H1 (cell line): ENCODE data around the gene ACOT7. TPM values are rescaled to one million over a fixed set of nuclear protein-coding genes. Genes with fewer than 3 reads are reported as not detected.
A peak's percentile ranks its signal among the peaks of the same experiment; 100 is the strongest.

Experiments
- CTCF ChIA-PET: fragments of 300-600 bp; sonication (Branson Sonifier 250); formaldehyde crosslinking; loops from one replicate; lab custom pipeline; 2021; ENCODE audit not compliant: partially characterized antibody; lab: Charles Lee
- POLR2A ChIA-PET: fragments of 300-600 bp; sonication (Branson Sonifier 250); formaldehyde crosslinking; loops from one replicate; lab custom pipeline; 2021; ENCODE audit warnings: inconsistent platforms; ENCODE audit not compliant: partially characterized antibody; lab: Charles Lee
- DNase-seq, 2 experiments: peaks; one replicate each; pipeline versions ENCODE4 v3.0.0 to v3.0.0-alpha.2; 2010 to 2022; ENCODE audit warnings: low spot score in 2 of 2, low read depth in 1 of 2, mixed read lengths in 1 of 2
- FAIRE-seq: peaks from 2 replicates; lab custom pipeline; 2011; peaks lifted over from hg19 to GRCh38; lab: Jason Lieb, UNC
- H2AFZ ChIP-seq: 2 replicates; pipeline ENCODE4 v1.8.1; 2012; ENCODE audit warnings: low read length, inconsistent platforms
- H2AK5ac ChIP-seq: 2 replicates; pipeline ENCODE4 v1.6.1; 2013; ENCODE audit warnings: low read depth, low read length
- H2BK120ac ChIP-seq: replicated peaks from 2 replicates; pipeline ENCODE3; 2013; ENCODE audit warnings: low read depth, low read length, inconsistent platforms
- H2BK12ac ChIP-seq: 2 replicates; pipeline ENCODE4 v1.6.1; 2013; ENCODE audit warnings: low read depth, low read length
- H2BK15ac ChIP-seq: 2 replicates; pipeline ENCODE4 v1.6.1; 2013; ENCODE audit warnings: low read length
- H2BK20ac ChIP-seq: 2 replicates; pipeline ENCODE4 v1.6.1; 2013; ENCODE audit warnings: low read length
- H2BK5ac ChIP-seq: 2 replicates; pipeline ENCODE4 v1.6.1; 2013; ENCODE audit warnings: low read depth, low read length
- H3K14ac ChIP-seq: 2 replicates; pipeline ENCODE4 v1.6.1; 2013; ENCODE audit warnings: inconsistent platforms; ENCODE audit not compliant: insufficient read length
- H3K18ac ChIP-seq: 2 replicates; pipeline ENCODE4 v1.6.1; 2013; ENCODE audit warnings: low read length; ENCODE audit errors: extremely low read depth
- H3K23ac ChIP-seq: 2 replicates; pipeline ENCODE4 v1.6.1; 2013; ENCODE audit warnings: inconsistent platforms; ENCODE audit not compliant: insufficient read length
- H3K23me2 ChIP-seq: 2 replicates; pipeline ENCODE4 v1.6.1; 2013; ENCODE audit warnings: low read depth, low read length
- H3K27ac ChIP-seq: 2 replicates; pipeline ENCODE4 v1.6.1; 2011; ENCODE audit warnings: low read depth, low read length, inconsistent platforms
- H3K27me3 ChIP-seq, 4 experiments: replicated peaks in 1 of 4; 1 replicate in 1 of 4; 2 replicates in 3 of 4; pipeline versions ENCODE4 v1.6.1 to v1.8.1; 2011 to 2013; ENCODE audit warnings: low read length in 3 of 4, mild to moderate bottlenecking in 3 of 4, inconsistent platforms in 2 of 4, mixed read lengths in 2 of 4, moderate library complexity in 1 of 4; ENCODE audit not compliant: control insufficient read depth in 3 of 4, insufficient read depth in 3 of 4; ENCODE audit errors: extremely low read depth in 1 of 4
- H3K36me3 ChIP-seq, 4 experiments: 2 replicates each; pipeline versions ENCODE4 v1.6.1 to v1.8.1; 2011 to 2013; ENCODE audit warnings: mild to moderate bottlenecking in 4 of 4, low read length in 3 of 4, moderate library complexity in 2 of 4, control low read depth in 1 of 4, inconsistent platforms in 1 of 4; ENCODE audit not compliant: insufficient read depth in 4 of 4, control insufficient read depth in 2 of 4
- H3K4ac ChIP-seq: replicated peaks from 2 replicates; pipeline ENCODE3; 2013; ENCODE audit warnings: low read length, low read depth, mixed read lengths, inconsistent platforms; ENCODE audit not compliant: insufficient read length
- H3K4me1 ChIP-seq, 4 experiments: replicated peaks in 1 of 4; 1 replicate in 1 of 4; 2 replicates in 3 of 4; pipeline versions ENCODE4 v1.6.1 to v1.8.1; 2011 to 2013; ENCODE audit warnings: low read length in 3 of 4, inconsistent platforms in 2 of 4, mixed read lengths in 1 of 4; ENCODE audit not compliant: insufficient read depth in 4 of 4, control insufficient read depth in 3 of 4
- H3K4me2 ChIP-seq, 2 experiments: 2 replicates each; pipeline versions ENCODE4 v1.6.1 to v1.8.1; 2011 to 2013; ENCODE audit warnings: low read depth in 2 of 2, low read length in 2 of 2, control low read depth in 1 of 2, inconsistent platforms in 1 of 2, mild to moderate bottlenecking in 1 of 2; ENCODE audit not compliant: insufficient read depth in 1 of 2
- H3K4me3 ChIP-seq, 4 experiments: fragments of 200-600, 300-600 bp in 1 of 4; sonication (generic), shearing (Covaris generic), sonication (Bioruptor Twin) in 1 of 4; 2 replicates each; pipeline versions ENCODE4 v1.5.1 to v1.8.1; 2011 to 2016; ENCODE audit warnings: low read length in 4 of 4, low read depth in 3 of 4, control low read depth in 2 of 4, inconsistent platforms in 2 of 4, mild to moderate bottlenecking in 2 of 4, mixed read lengths in 1 of 4, moderate library complexity in 1 of 4; ENCODE audit not compliant: insufficient read depth in 2 of 4; ENCODE audit errors: extremely low read depth in 1 of 4
- H3K56ac ChIP-seq: replicated peaks from 2 replicates; pipeline ENCODE3; 2013; ENCODE audit warnings: low read depth, mild to moderate bottlenecking, mixed read lengths, low read length, inconsistent platforms; ENCODE audit not compliant: insufficient read length
- H3K79me1 ChIP-seq: 2 replicates; pipeline ENCODE4 v1.6.1; 2013; ENCODE audit warnings: low read depth, low read length, control low read depth
- H3K79me2 ChIP-seq, 2 experiments: 2 replicates each; pipeline versions ENCODE4 v1.6.1 to v1.8.1; 2012 to 2013; ENCODE audit warnings: low read length in 2 of 2, mild to moderate bottlenecking in 2 of 2, inconsistent platforms in 1 of 2; ENCODE audit not compliant: insufficient read depth in 2 of 2, control insufficient read depth in 1 of 2
- H3K9ac ChIP-seq, 4 experiments: replicated peaks in 1 of 4; 1 replicate in 1 of 4; 2 replicates in 3 of 4; pipeline versions ENCODE4 v1.6.1 to v1.8.1; 2011 to 2013; ENCODE audit warnings: low read depth in 3 of 4, low read length in 3 of 4, control low read depth in 2 of 4, mild to moderate bottlenecking in 2 of 4, moderate library complexity in 2 of 4, inconsistent platforms in 1 of 4; ENCODE audit errors: extremely low read depth in 1 of 4
- H3K9me3 ChIP-seq, 2 experiments: 2 replicates each; pipeline versions ENCODE4 v1.6.1 to v1.8.1; 2012 to 2013; ENCODE audit warnings: mild to moderate bottlenecking in 2 of 2, moderate library complexity in 2 of 2, control low read depth in 1 of 2, inconsistent platforms in 1 of 2, low read depth in 1 of 2, low read length in 1 of 2, mixed read lengths in 1 of 2; ENCODE audit not compliant: insufficient read depth in 2 of 2
- H4K20me1 ChIP-seq, 2 experiments: replicated peaks in 1 of 2; 2 replicates each; pipeline versions ENCODE3 to v1.8.1; 2011 to 2013; ENCODE audit warnings: inconsistent platforms in 2 of 2, low read length in 2 of 2, mild to moderate bottlenecking in 1 of 2; ENCODE audit not compliant: insufficient read depth in 2 of 2, control insufficient read depth in 1 of 2
- H4K5ac ChIP-seq: 2 replicates; pipeline ENCODE4 v1.6.1; 2013; ENCODE audit warnings: low read length, low read depth, mixed read lengths, inconsistent platforms; ENCODE audit not compliant: insufficient read length
- H4K8ac ChIP-seq: 2 replicates; pipeline ENCODE4 v1.8.0; 2013; ENCODE audit warnings: mild to moderate bottlenecking, moderate library complexity, low read length, inconsistent platforms; ENCODE audit not compliant: insufficient read depth; ENCODE audit errors: extremely low read depth
- H4K91ac ChIP-seq: replicated peaks from 2 replicates; pipeline ENCODE3; 2013; ENCODE audit warnings: low read length, mixed read lengths, inconsistent platforms; ENCODE audit not compliant: insufficient read length
- BACH1 ChIP-seq: IDR thresholded peaks from 2 replicates; pipeline ENCODE4 v1.6.1; 2012; ENCODE audit warnings: low read length, improper control_type of control experiment
- CEBPB ChIP-seq: IDR thresholded peaks from 2 replicates; pipeline ENCODE4 v1.6.1; 2012; ENCODE audit warnings: low read depth, low read length
- GTF2F1 ChIP-seq: IDR thresholded peaks from 2 replicates; pipeline ENCODE4 v1.6.1; 2012; ENCODE audit warnings: low read depth, low read length, improper control_type of control experiment, borderline replicate concordance
- HDAC2 ChIP-seq, 2 experiments: fragments of 300-600 bp in 1 of 2; sonication (generic) in 1 of 2; IDR thresholded peaks; 2 replicates each; pipeline ENCODE4 v1.6.1; 2011 to 2012; ENCODE audit warnings: low read depth in 2 of 2, low read length in 2 of 2, mild to moderate bottlenecking in 2 of 2, moderate library complexity in 2 of 2, borderline replicate concordance in 1 of 2, inconsistent platforms in 1 of 2
- NRF1 ChIP-seq: IDR thresholded peaks from 2 replicates; pipeline ENCODE4 v1.6.1; 2011; ENCODE audit warnings: mild to moderate bottlenecking, low read depth, low read length, improper control_type of control experiment
- TAF1 ChIP-seq: IDR thresholded peaks from 2 replicates; pipeline ENCODE4 v1.6.1; 2011; ENCODE audit warnings: mild to moderate bottlenecking, low read depth, low read length
- TAF7 ChIP-seq: optimal IDR thresholded peaks from 2 replicates; pipeline ENCODE3; 2011; ENCODE audit warnings: low read depth, mild to moderate bottlenecking, inconsistent platforms, low read length, moderate library complexity, borderline replicate concordance
- TCF12 ChIP-seq: IDR thresholded peaks from 2 replicates; pipeline ENCODE4 v1.6.1; 2011; ENCODE audit warnings: low read depth, mild to moderate bottlenecking, low read length
- WGBS, 2 experiments: shearing (Covaris generic) in 1 of 2; methylation state at CpG; one replicate each; pipeline versions ENCODE4 v1.1.6 to v1.1.7; 2013 to 2015; ENCODE audit warnings: low lambda C conversion rate in 2 of 2, mixed read lengths in 2 of 2, inconsistent platforms in 1 of 2, low coverage in 1 of 2, missing lambda C conversion rate in 1 of 2; ENCODE audit not compliant: insufficient replicate concordance in 2 of 2, insufficient coverage in 1 of 2, insufficient read length in 1 of 2; ENCODE audit errors: extremely low coverage in 1 of 2, missing lambda C conversion rate in 1 of 2; 5-methylcytosine and 5-hydroxymethylcytosine counted together
- polyA plus RNA-seq, 7 experiments: library from polyadenylated mRNA; depleted of rRNA in 3 of 7; stranded (reverse) in 5 of 7; unstranded in 2 of 7; fragments of >200 nt in 5 of 7; fragments of 200-250 nt in 2 of 7; gene quantifications; 1 replicate in 5 of 7; 2 replicates in 1 of 7; 4 replicates in 1 of 7; pipeline versions ENCODE4 v1.2.1 to v1.2.3, GENCODE V29; 2011 to 2013; ENCODE audit warnings: missing spikeins in 2 of 7, mixed read lengths in 2 of 7
- total RNA-seq: library from RNA; stranded (reverse); fragmentation: NEBNext Ultra II Directional; extraction: Animal tissue kit (Norgen Biotek cat#: 25700); gene quantifications from 2 replicates; pipeline ENCODE4 v1.2.1, GENCODE V29; 2021
- TF ChIP-seq, protein P1 (sequence below): IDR thresholded peaks from 2 replicates; pipeline ENCODE4 v1.6.1; 2011; ENCODE audit warnings: low read length, improper control_type of control experiment

Gene ACOT7
- total and polyA plus RNA-seq, 2 of the 8 experiments (the other 6 are each of a cell fraction or from before 2014, with no cell fraction given): 151 to 214 TPM

DNA sequence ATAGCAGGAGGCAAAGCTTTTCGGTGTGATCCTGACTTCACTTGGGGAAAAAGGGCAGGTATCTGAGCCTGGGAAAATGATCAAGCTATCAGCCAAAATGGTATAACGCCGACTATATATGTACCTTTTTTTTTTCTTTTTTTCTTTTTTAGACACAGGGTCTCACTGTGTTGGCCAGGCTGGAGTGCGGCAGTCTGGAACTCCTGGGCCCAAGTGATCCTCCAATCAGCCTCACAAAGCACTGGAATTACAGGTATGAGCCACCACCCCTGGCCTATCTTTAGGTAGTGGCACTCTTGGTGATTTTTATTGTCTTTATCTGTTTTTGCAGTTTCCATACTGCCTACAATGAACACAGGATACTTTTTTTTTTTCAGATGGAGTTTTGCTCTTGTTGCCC is 156.5 kb downstream of the ACOT7 start:
- Histone ChIP-seq H2BK20ac (0 out of 2 replicates have a peak overlapping the region, but pooled peaks have one; percentile 61), H2BK15ac (no peak overlapping the region), H4K91ac (no peak overlapping the region), H3K4me2 (peak overlapping the region in 1 of 2 experiments; percentile 67; a peak in 2 of 4 replicates), H3K4ac (no peak overlapping the region), H2BK12ac (no peak overlapping the region), H3K27me3 (no peaks in the 10 kb centered on the region), H3K9me3 (no peaks in the 10 kb centered on the region), H2AFZ (no peak overlapping the region), H3K4me3 (no peak overlapping the region), H3K4me1 (peaks cover 13 to 38% (median 31%) of the 10 kb centered on the region in 4 experiments), H2BK120ac (no peak overlapping the region), H2AK5ac (no peak overlapping the region), H4K20me1 (peaks cover 7 to 13% of the 10 kb centered on the region in 2 experiments), H3K36me3 (peaks cover 6 to 19% (median 13%) of the 10 kb centered on the region in 4 experiments; a peak in 6 of 8 replicates), H3K14ac (no peak overlapping the region), H3K79me1 (peaks cover 8% of the 10 kb centered on the region; the same call in 1 of the 2 replicates), H3K56ac (no peak overlapping the region), H4K8ac (no peak overlapping the region), H3K9ac (no peak overlapping the region), H2BK5ac (no peak overlapping the region), H3K23me2 (0 out of 2 replicates have a peak, but pooled peaks cover 5% of the 10 kb centered on the region), H3K79me2 (peaks cover 6 to 27% of the 10 kb centered on the region in 2 experiments), H4K5ac (no peak overlapping the region), H3K27ac (no peak overlapping the region), H3K18ac (peak overlapping the region; percentile 44; the same call in 1 of the 2 replicates), H3K23ac (no peak overlapping the region)
- POLR2A ChIA-PET: interaction anchor here (6.4 to 6.9 kb wide), 2 partner anchors 12 to 31 kb away, joined by 64 to 78 read pairs; partner anchors contain the start of gene RNF207
- CTCF ChIA-PET: interaction anchor here (0.6 to 19.1 kb wide), 10 partner anchors 10 to 751 kb away, joined by 3 to 353 read pairs (median 9); partner anchors contain the start of genes RNF207 and RPL22
- WGBS, 2 experiments: 89% methylated on average over 4 of the region's 4 CpGs; no CpG with 5 or more reads in 1 of the 2 experiments
- no peak for DNase-seq
- FAIRE-seq: no peak
- TF ChIP-seq HDAC2 (IDR thresholded peaks at IDR 0.05; ENCODE audit: borderline replicate concordance in 1 of 2, low read depth in 2 of 2, low read length in 2 of 2) (no peak), BACH1 (no peak), GTF2F1 (no peak), CEBPB (no peak), TCF12 (no peak), TAF1 (no peak), NRF1 (no peak), TAF7 (no peak)
- TF ChIP-seq, protein P1, sequence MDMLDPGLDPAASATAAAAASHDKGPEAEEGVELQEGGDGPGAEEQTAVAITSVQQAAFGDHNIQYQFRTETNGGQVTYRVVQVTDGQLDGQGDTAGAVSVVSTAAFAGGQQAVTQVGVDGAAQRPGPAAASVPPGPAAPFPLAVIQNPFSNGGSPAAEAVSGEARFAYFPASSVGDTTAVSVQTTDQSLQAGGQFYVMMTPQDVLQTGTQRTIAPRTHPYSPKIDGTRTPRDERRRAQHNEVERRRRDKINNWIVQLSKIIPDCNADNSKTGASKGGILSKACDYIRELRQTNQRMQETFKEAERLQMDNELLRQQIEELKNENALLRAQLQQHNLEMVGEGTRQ: no peak
